GM23248 (cell line): ENCODE measurements around the gene SCLT1.

Experiments
- EZH2 ChIP-seq: fragments of 200-600 bp; sonication (generic); IDR thresholded peaks from 2 replicates; pipeline ENCODE4 v1.6.1; 2018; ENCODE audit warnings: antibody characterized with exemption, mild to moderate bottlenecking; ENCODE audit not compliant: insufficient read depth, poor library complexity, severe bottlenecking
- EZH2phosphoT487 ChIP-seq: fragments of 200-600 bp; sonication (generic); IDR thresholded peaks from 2 replicates; pipeline ENCODE4 v1.6.1; 2018; ENCODE audit warnings: antibody characterized with exemption, moderate library complexity, mild to moderate bottlenecking, low read depth; ENCODE audit not compliant: insufficient read depth

DNA sequence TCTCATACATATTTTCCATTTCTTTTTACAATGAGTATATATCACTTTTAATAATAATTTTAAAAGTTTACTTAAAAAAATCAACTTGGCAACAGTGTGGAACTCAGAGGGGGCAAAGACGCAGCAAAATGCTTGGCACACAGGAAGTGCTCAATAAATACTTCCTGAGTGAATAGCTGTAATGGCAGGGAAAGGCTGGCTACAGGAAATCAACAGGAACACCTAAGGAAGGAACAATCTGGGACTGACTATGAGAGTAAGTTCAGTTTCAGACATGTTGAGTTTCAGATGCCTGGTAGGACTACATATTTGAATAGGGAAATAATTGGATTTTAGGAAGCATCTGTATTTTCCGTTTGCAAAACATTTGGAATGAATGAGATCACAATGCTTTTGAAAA is 137.6 kb downstream of the SCLT1 start:
- TF ChIP-seq EZH2 (no peak), EZH2phosphoT487 (no peak)
